ENCODE data around the gene LARP6.

The LARP6 gene

DNA sequence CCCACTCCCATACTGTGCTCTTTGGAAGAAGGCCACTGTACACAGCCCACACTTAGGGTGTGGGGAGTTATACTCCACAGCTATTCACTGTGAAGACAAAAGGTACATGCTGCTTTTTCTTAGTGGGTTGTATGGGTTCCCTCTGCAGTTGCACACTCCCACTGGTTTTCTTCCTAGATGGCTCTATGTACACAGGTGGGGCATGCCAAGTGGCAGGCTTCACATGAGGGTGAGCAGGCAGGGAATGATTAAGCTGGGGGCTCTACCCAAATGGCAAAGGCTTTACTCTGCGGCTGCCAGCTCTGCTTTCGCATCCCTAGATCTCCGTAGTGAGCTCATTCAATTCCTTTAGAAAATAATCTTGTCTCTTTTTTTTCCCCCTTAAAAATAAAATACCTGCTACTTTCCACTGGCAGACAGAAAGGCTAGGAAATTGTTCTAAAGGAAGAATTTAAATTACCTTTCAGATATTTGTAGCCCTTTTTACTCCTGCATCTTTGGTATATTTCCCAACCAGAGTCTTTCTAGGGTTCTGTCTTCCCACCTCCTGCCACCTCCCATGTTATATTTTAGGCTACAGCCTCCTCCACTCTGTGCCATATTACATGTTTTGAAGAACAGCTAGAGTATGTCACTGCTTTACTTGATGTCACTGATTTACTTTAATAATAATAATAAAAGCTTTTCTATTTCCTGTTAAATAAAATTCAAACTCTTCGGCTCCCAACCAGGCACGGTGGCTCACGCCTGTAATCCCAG is 8.2 kb downstream of the LARP6 start:
- TF ChIP-seq FOXP2 (optimal IDR thresholded peaks at IDR 0.05; ENCODE audit: borderline replicate concordance, extremely low read depth, extremely low read length, insufficient read depth) = no peak
- TF ChIP-seq, protein P1, sequence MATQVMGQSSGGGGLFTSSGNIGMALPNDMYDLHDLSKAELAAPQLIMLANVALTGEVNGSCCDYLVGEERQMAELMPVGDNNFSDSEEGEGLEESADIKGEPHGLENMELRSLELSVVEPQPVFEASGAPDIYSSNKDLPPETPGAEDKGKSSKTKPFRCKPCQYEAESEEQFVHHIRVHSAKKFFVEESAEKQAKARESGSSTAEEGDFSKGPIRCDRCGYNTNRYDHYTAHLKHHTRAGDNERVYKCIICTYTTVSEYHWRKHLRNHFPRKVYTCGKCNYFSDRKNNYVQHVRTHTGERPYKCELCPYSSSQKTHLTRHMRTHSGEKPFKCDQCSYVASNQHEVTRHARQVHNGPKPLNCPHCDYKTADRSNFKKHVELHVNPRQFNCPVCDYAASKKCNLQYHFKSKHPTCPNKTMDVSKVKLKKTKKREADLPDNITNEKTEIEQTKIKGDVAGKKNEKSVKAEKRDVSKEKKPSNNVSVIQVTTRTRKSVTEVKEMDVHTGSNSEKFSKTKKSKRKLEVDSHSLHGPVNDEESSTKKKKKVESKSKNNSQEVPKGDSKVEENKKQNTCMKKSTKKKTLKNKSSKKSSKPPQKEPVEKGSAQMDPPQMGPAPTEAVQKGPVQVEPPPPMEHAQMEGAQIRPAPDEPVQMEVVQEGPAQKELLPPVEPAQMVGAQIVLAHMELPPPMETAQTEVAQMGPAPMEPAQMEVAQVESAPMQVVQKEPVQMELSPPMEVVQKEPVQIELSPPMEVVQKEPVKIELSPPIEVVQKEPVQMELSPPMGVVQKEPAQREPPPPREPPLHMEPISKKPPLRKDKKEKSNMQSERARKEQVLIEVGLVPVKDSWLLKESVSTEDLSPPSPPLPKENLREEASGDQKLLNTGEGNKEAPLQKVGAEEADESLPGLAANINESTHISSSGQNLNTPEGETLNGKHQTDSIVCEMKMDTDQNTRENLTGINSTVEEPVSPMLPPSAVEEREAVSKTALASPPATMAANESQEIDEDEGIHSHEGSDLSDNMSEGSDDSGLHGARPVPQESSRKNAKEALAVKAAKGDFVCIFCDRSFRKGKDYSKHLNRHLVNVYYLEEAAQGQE (IDR thresholded peaks at IDR 0.05; ENCODE audit: insufficient read depth in 1 of 2, low read depth in 2 of 2, low read length in 2 of 2) = no peak
- no peak for TF ChIP-seq SIN3A (IDR thresholded peaks at IDR 0.05; ENCODE audit: borderline replicate concordance, insufficient read depth, low read length)
- TF ChIP-seq TAF1 (IDR thresholded peaks at IDR 0.05; ENCODE audit: borderline replicate concordance, insufficient read depth, low read length) = no peak
- no peak for TF ChIP-seq POLR2AphosphoS5 (IDR thresholded peaks at IDR 0.05; ENCODE audit: low read depth, low read length)

DNA sequence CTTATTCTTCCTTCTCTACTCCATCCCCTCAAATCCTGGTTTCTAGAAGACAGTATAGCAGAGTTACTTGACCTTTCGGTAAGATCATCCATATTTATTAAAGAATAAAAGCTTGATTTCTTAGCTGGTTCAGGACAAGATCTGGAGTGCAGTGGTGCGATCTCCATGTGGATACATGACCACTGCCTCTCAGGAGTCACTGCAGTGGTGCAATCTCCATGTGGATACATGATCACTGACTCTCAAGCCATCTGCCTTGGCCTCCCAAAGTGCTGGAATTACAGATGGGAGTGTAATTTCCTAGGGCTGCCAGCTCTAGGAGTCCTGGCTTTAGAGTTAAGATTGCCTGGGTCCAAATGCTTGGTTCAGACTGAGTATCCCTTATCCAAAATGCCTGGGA is 16.5 kb downstream of the LARP6 start:
- no peak for TF ChIP-seq POLR2AphosphoS5 (IDR thresholded peaks at IDR 0.05; ENCODE audit: low read depth, low read length)
- TF ChIP-seq, protein P1 (IDR thresholded peaks at IDR 0.05; ENCODE audit: insufficient read depth in 1 of 2, low read depth in 2 of 2, low read length in 2 of 2) = no peak

DNA sequence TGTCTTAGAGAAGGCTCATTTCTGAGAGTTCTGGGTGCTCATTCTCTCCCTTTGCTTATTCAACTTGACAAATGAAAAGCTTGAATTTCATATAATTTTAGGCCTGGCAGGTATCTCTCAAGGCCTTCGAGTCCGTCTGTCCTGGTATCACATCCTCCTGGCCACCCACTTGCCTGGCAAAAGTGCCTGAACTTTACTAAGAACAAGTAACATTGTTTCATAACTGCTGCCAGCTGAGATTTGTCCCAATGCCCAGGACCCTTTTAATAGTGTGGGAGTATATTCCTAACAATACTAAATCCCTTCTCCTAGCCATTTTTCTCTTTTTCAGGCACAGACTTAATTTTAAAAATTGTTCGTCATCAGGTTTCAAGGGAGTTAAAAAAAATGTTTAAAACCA is 18.1 kb downstream of the LARP6 start:
- no peak for TF ChIP-seq FOXP2 (optimal IDR thresholded peaks at IDR 0.05; ENCODE audit: borderline replicate concordance, extremely low read depth, extremely low read length, insufficient read depth)

DNA sequence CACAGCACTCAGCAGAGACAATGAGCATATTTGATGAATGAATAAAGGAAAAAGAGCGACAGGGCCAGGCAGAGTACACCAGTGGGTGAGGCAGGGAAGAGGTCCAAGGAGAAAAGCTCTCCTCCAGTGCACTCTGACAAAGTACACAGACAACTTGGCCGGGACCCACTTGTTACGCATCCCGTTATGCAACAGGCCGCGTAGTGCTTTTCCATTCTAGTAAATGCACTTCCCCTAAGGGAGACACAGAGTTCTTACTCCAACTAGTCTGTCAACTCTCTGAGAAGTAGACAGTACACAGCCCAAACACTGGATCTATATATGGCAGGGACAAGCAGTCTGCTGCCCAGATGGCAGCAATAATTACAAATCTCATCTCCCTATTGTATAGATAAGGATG is 18.5 kb downstream of the LARP6 start:
- TF ChIP-seq, protein P1 (IDR thresholded peaks at IDR 0.05; ENCODE audit: insufficient read depth in 1 of 2, low read depth in 2 of 2, low read length in 2 of 2) = no peak
- no peak for TF ChIP-seq FOXP2 (optimal IDR thresholded peaks at IDR 0.05; ENCODE audit: borderline replicate concordance, extremely low read depth, extremely low read length, insufficient read depth)
- TF ChIP-seq SIN3A (IDR thresholded peaks at IDR 0.05; ENCODE audit: borderline replicate concordance, insufficient read depth, low read length) = no peak

DNA sequence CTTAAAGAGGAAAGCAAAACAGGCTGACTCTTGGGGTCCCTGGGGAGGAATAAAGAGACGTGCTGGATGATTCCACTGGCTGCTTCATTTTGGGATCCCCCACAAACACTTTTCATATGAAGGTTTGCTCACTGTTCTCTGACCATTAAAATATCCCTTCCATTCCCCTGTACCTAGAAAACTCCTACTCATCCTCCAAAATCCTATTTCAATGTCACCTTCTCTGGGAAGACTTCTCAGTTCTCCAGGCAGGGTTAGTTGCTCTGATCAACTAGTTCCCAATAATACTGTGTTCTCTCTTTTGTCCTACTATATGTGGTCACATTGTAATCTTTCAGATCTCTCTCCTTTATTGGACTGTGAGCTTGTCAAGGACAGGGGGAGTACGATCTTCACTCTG is 19.0 kb downstream of the LARP6 start:
- TF ChIP-seq POLR2AphosphoS5 (IDR thresholded peaks at IDR 0.05; ENCODE audit: low read depth, low read length) (no peak), TAF1 (IDR thresholded peaks at IDR 0.05; ENCODE audit: borderline replicate concordance, insufficient read depth, low read length) (no peak), FOXP2 (optimal IDR thresholded peaks at IDR 0.05; ENCODE audit: borderline replicate concordance, extremely low read depth, extremely low read length, insufficient read depth) (no peak), SIN3A (IDR thresholded peaks at IDR 0.05; ENCODE audit: borderline replicate concordance, insufficient read depth, low read length) (no peak)
- TF ChIP-seq, protein P1 (IDR thresholded peaks at IDR 0.05; ENCODE audit: insufficient read depth in 1 of 2, low read depth in 2 of 2, low read length in 2 of 2) = no peak

Measured in PFSK-1 (cell line).